Measurements from ENCODE around the gene C7. TPM values are rescaled to one million over a fixed set of nuclear protein-coding genes. Genes with fewer than 3 reads are reported as not detected.
"Not testable (repeated sequence)": the region's sequence is repeated elsewhere in the genome, so short reads cannot be mapped to it uniquely, and the experiment has no call there.

The C7 gene
- total RNA-seq (ENCODE audit: unreplicated experiment): not detected
- long read RNA-seq: 0 reads

GRCh38 chr5:40909264-40909663 is at the start of gene C7:
Gene C7, plus strand, starts transcription at chr5:40909497. Its CDS starts 114 bp downstream, at chr5:40909611.
- no peak for DNase-seq
- Mint-ChIP-seq H3K9me3 (ENCODE audit: unreplicated experiment) (no peaks in the 10 kb centered on the region), H3K4me1 (ENCODE audit: low read depth, unreplicated experiment) (no peaks in the 10 kb centered on the region), H3K27ac (ENCODE audit: unreplicated experiment) (no peak within 1 kb of the TSS), H3K36me3 (ENCODE audit: unreplicated experiment) (no peaks in the 10 kb centered on the region), H3K27me3 (ENCODE audit: unreplicated experiment) (peaks cover 2% of the 10 kb centered on the region), H3K4me3 (ENCODE audit: unreplicated experiment) (no peak within 1 kb of the TSS)
- no peak for TF ChIP-seq CTCF (IDR thresholded peaks at IDR 0.05; ENCODE audit: partially characterized antibody, unreplicated experiment)

DNA sequence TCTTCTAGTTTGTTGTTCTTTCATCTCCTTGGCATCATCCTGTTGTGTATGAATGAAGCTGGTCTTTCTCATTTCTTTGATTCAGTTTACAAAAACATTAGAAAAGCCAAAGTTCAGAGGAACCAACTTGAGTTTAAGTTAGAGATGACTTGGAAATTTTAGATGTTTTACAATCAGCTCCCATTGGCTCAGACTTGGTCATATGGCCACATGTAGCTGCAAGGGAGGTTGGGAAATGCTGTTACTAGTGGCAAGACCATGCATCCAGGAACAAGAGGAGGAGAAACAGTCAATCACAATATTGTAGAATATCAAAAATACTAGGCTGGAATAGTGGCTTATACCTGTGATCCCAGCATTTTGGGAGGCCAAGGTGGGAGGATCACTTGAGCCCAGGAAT is 48.6 kb upstream of the C7 start:
- Mint-ChIP-seq H3K4me3 (ENCODE audit: unreplicated experiment) (no peak overlapping the region), H3K27me3 (ENCODE audit: unreplicated experiment) (peaks cover 4% of the 10 kb centered on the region), H3K27ac (ENCODE audit: unreplicated experiment) (no peak overlapping the region), H3K4me1 (ENCODE audit: low read depth, unreplicated experiment) (no peaks in the 10 kb centered on the region), H3K9me3 (ENCODE audit: unreplicated experiment) (no peaks in the 10 kb centered on the region), H3K36me3 (ENCODE audit: unreplicated experiment) (no peaks in the 10 kb centered on the region)
- no peak for DNase-seq
- TF ChIP-seq CTCF (IDR thresholded peaks at IDR 0.05; ENCODE audit: partially characterized antibody, unreplicated experiment): no peak

DNA sequence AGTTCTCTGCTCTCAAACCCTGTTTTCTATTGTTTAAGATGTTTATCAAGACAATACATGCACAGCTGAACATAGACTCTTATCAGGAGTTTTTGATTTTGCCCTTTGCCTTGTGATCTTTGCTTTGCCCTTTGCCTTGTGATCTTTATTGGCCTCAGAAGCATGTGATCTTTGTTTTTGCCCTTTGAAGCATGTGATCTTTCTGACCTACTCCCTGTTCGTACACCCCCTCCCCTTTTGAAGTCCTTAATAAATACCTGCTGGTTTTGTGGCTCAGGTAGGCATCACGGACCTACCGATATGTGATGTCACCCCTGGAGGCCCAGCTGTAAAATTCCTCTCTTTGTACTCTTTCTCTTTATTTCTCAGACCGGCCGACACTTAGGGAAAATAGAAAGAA is 44.3 kb upstream of the C7 start:
- H3K27me3 Mint-ChIP-seq (ENCODE audit: unreplicated experiment); H3K27ac Mint-ChIP-seq (ENCODE audit: unreplicated experiment); H3K4me1 Mint-ChIP-seq (ENCODE audit: low read depth, unreplicated experiment); H3K9me3 Mint-ChIP-seq (ENCODE audit: unreplicated experiment); H3K4me3 Mint-ChIP-seq (ENCODE audit: unreplicated experiment); DNase-seq; H3K36me3 Mint-ChIP-seq (ENCODE audit: unreplicated experiment): not testable (repeated sequence)

GRCh38 chr5:40866844-40867243 is 42.5 kb upstream of the C7 start:
- Mint-ChIP-seq H3K9me3 (ENCODE audit: unreplicated experiment) (peaks cover 1% of the 10 kb centered on the region), H3K4me1 (ENCODE audit: low read depth, unreplicated experiment) (no peaks in the 10 kb centered on the region), H3K36me3 (ENCODE audit: unreplicated experiment) (no peaks in the 10 kb centered on the region), H3K4me3 (ENCODE audit: unreplicated experiment) (no peak overlapping the region), H3K27ac (ENCODE audit: unreplicated experiment) (no peak overlapping the region), H3K27me3 (ENCODE audit: unreplicated experiment) (peaks cover 5% of the 10 kb centered on the region)
- TF ChIP-seq CTCF (IDR thresholded peaks at IDR 0.05; ENCODE audit: partially characterized antibody, unreplicated experiment): no peak
- DNase-seq: no peak

DNA sequence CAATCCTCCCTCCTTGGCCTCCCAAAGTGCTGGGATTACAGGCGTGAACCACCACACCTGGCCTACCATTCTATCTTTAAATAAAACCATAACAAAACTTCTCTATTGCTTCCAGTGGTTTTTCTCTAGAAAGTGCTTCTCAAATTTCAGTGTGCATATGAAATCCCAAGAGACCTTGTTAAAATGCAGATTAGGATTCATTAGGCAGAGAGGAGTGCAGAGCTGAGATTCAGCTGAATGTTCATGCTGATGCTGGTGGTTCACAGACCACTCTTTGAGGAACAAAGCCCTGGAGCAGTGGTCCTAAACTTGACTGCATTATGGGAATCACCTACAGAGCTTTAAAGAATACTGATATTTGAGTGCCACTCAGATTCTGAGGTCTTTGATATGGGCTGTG is 39.9 kb upstream of the C7 start:
- no peak overlapping the region for H3K27ac Mint-ChIP-seq (ENCODE audit: unreplicated experiment)
- no peaks in the 10 kb centered on the region for H3K36me3 Mint-ChIP-seq (ENCODE audit: unreplicated experiment)
- no peaks in the 10 kb centered on the region for H3K4me1 Mint-ChIP-seq (ENCODE audit: low read depth, unreplicated experiment)
- DNase-seq: no peak
- H3K9me3 Mint-ChIP-seq (ENCODE audit: unreplicated experiment): peaks cover 1% of the 10 kb centered on the region
- TF ChIP-seq CTCF (IDR thresholded peaks at IDR 0.05; ENCODE audit: partially characterized antibody, unreplicated experiment): no peak
- H3K27me3 Mint-ChIP-seq (ENCODE audit: unreplicated experiment): peaks cover 5% of the 10 kb centered on the region
- H3K4me3 Mint-ChIP-seq (ENCODE audit: unreplicated experiment): no peak overlapping the region

DNA sequence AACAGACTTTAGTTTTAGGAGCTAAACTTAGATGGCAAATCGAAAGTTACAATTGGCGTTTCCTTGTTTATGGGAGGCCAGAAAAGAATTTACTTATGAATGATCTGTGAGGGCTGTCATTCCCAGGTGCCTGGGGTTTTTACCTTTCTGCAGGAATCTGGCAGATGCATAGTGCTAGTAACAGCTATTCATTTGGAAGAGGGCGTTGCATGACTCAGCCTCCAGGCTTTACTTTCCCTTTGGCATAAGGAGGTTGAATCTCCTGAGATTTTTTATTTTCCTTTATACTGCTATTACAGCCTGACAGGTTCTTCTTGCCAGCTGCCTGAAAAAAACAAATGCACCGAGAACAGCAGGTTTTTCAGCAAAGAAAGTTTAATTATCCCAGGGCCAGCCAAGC is 38.1 kb upstream of the C7 start:
- H3K27me3 Mint-ChIP-seq (ENCODE audit: unreplicated experiment): peaks cover 2% of the 10 kb centered on the region
- H3K9me3 Mint-ChIP-seq (ENCODE audit: unreplicated experiment): peaks cover 1% of the 10 kb centered on the region
- H3K36me3 Mint-ChIP-seq (ENCODE audit: unreplicated experiment): no peaks in the 10 kb centered on the region
- no peaks in the 10 kb centered on the region for H3K4me1 Mint-ChIP-seq (ENCODE audit: low read depth, unreplicated experiment)
- no peak for DNase-seq
- no peak overlapping the region for H3K4me3 Mint-ChIP-seq (ENCODE audit: unreplicated experiment)
- no peak overlapping the region for H3K27ac Mint-ChIP-seq (ENCODE audit: unreplicated experiment)
- no peak for TF ChIP-seq CTCF (IDR thresholded peaks at IDR 0.05; ENCODE audit: partially characterized antibody, unreplicated experiment)

GRCh38 chr5:40872253-40872652 is 37.0 kb upstream of the C7 start:
- not testable (repeated sequence) for H3K27ac Mint-ChIP-seq (ENCODE audit: unreplicated experiment); DNase-seq; H3K36me3 Mint-ChIP-seq (ENCODE audit: unreplicated experiment)

More at GRCh38 chr5:40872253-40872652, 37.0 kb upstream of the C7 start:
- not testable (repeated sequence) for H3K4me1 Mint-ChIP-seq (ENCODE audit: low read depth, unreplicated experiment); H3K9me3 Mint-ChIP-seq (ENCODE audit: unreplicated experiment); H3K27me3 Mint-ChIP-seq (ENCODE audit: unreplicated experiment); H3K4me3 Mint-ChIP-seq (ENCODE audit: unreplicated experiment)
